ENCODE data around the gene PLCXD1. TPM values are rescaled to one million over a fixed set of nuclear protein-coding genes. Genes with fewer than 3 reads are reported as not detected.
A peak's percentile ranks its signal among the peaks of the same experiment; 100 is the strongest.
"Not testable (repeated sequence)": the region's sequence is repeated elsewhere in the genome, so short reads cannot be mapped to it uniquely, and the experiment has no call there.

PLCXD1 gene
- polyA plus RNA-seq, 2 of the 4 experiments (the other 2 are of a cell fraction) = 64.6 to 67.9 TPM

- TF ChIP-seq JUN (IDR thresholded peaks at IDR 0.05) = no peak
Observed at GRCh38 chrX:329291-329910, 48.2 kb downstream of the PLCXD1 start (continued).

GRCh38 chrX:330141-330725 is 49.1 kb downstream of the PLCXD1 start:
- WGBS (ENCODE audit: missing lambda C conversion rate) = 92% methylated on average over 28 of the region's 29 CpGs
- H3K27ac ChIP-seq; FAIRE-seq; H3K4me2 ChIP-seq; H3K4me1 ChIP-seq; CTCF ChIA-PET; H3K4me3 ChIP-seq; POLR2A ChIA-PET; DNase-seq (ENCODE audit: low read depth in 1 of 2, low spot score in 1 of 2); H3K9me3 ChIP-seq: not testable (repeated sequence)
- ATAC-seq = peak in 1 of 2 experiments; percentile 5; a peak in 2 of 6 replicates

GRCh38 chrX:330726-331150 is 49.6 kb downstream of the PLCXD1 start:
- ChIA-PET POLR2A (no interaction called here), CTCF (no interaction called here)
- 85% methylated on average over 11 of the region's 28 CpGs for WGBS (ENCODE audit: missing lambda C conversion rate)
- H3K27ac ChIP-seq = no peak overlapping the region; a peak in 1 of 6 replicates
- no peak overlapping the region for H3K4me2 ChIP-seq
- DNase-seq (ENCODE audit: low read depth in 1 of 2, low spot score in 1 of 2) (no peak), ATAC-seq (peak in 1 of 2 experiments; percentile 6; a peak in 2 of 6 replicates), FAIRE-seq (no peak)
- no peak overlapping the region for H3K4me3 ChIP-seq
- H3K4me1 ChIP-seq = peaks cover 5% of the 10 kb centered on the region; the same call in 1 of the 3 replicates
- TF ChIP-seq NPAS2 (CRISPR knock-in tag; IDR thresholded peaks at IDR 0.05; ENCODE audit: borderline replicate concordance) (no peak), MAX (IDR thresholded peaks at IDR 0.05) (no peak), HOXB13 (CRISPR knock-in tag; IDR thresholded peaks at IDR 0.05; ENCODE audit: low read depth) (no peak), HEYL (CRISPR knock-in tag; IDR thresholded peaks at IDR 0.05) (no peak), ELK1 (IDR thresholded peaks at IDR 0.05; ENCODE audit: low read depth, low read length) (no peak), PBX3 (IDR thresholded peaks at IDR 0.05) (no peak), KDM1A (IDR thresholded peaks at IDR 0.05; ENCODE audit: low read depth) (no peak), PHF8 (IDR thresholded peaks at IDR 0.05; ENCODE audit: borderline replicate concordance, low read depth) (no peak), RCOR1 (IDR thresholded peaks at IDR 0.05; ENCODE audit: low read depth, low read length) (no peak), REST (IDR thresholded peaks at IDR 0.05) (no peak), RNF2 (IDR thresholded peaks at IDR 0.05; ENCODE audit: borderline replicate concordance, low read depth) (no peak), TP53 (CRISPR knock-in tag; IDR thresholded peaks at IDR 0.05) (no peak)
- no peaks in the 10 kb centered on the region for H3K9me3 ChIP-seq

Data from A549 (cell line).